GM18868 (cell line): ENCODE measurements around the gene EXOC5.

Experiments
- ATAC-seq: cut with Tn5 transposase; IDR thresholded peaks from one replicate; pipeline ENCODE4 v1.9.1; 2021; ENCODE audit warnings: mild to moderate bottlenecking, moderate library complexity; ENCODE audit not compliant: unreplicated experiment

The EXOC5 gene

GRCh38 chr14:57268161-57269069 lies at the start of gene EXOC5, which contains the start of gene AP5M1:
EXOC5 (minus strand) TSS chr14:57268905; CDS start chr14:57268648, 257 bp downstream.
AP5M1 (plus strand) TSS chr14:57268971; CDS start chr14:57269315, 344 bp downstream.
- peak; percentile 88 for ATAC-seq

GRCh38 chr14:57317248-57317833 lies 48.6 kb upstream of the EXOC5 start:
- peak; percentile 90 for ATAC-seq

- no peak for ATAC-seq
Measured at GRCh38 chr14:57314396-57315089, 45.8 kb upstream of the EXOC5 start.

GRCh38 chr14:57302883-57303282 lies 34.2 kb upstream of the EXOC5 start:
- ATAC-seq: no peak

GRCh38 chr14:57299511-57299910 lies 30.8 kb upstream of the EXOC5 start:
- ATAC-seq: no peak

- no peak for ATAC-seq
Measured at GRCh38 chr14:57297852-57298251, 29.1 kb upstream of the EXOC5 start.

- ATAC-seq: no peak
Measured at GRCh38 chr14:57295239-57295638, 26.5 kb upstream of the EXOC5 start.

- no peak for ATAC-seq
Measured at GRCh38 chr14:57293866-57294837, 25.4 kb upstream of the EXOC5 start.

GRCh38 chr14:57291692-57292647 lies 23.3 kb upstream of the EXOC5 start:
- ATAC-seq: no peak

GRCh38 chr14:57290751-57291150 lies 22.0 kb upstream of the EXOC5 start:
- ATAC-seq: no peak

GRCh38 chr14:57287745-57288144 lies 19.0 kb upstream of the EXOC5 start:
- no peak for ATAC-seq

GRCh38 chr14:57277062-57277461 lies 8.4 kb upstream of the EXOC5 start:
- ATAC-seq: no peak

- no peak for ATAC-seq
Measured at GRCh38 chr14:57275023-57275664, 6.4 kb upstream of the EXOC5 start.

- no peak for ATAC-seq
Measured at GRCh38 chr14:57274551-57274950, 5.8 kb upstream of the EXOC5 start.

GRCh38 chr14:57273236-57273635 lies 4.5 kb upstream of the EXOC5 start:
- ATAC-seq: no peak

GRCh38 chr14:57266065-57266464 lies 2.6 kb downstream of the EXOC5 start:
- no peak for ATAC-seq

- no peak for ATAC-seq
Measured at GRCh38 chr14:57262117-57262516, 6.6 kb downstream of the EXOC5 start.

GRCh38 chr14:57261604-57262003 lies 7.1 kb downstream of the EXOC5 start:
- ATAC-seq: no peak

GRCh38 chr14:57259672-57260071 lies 9.0 kb downstream of the EXOC5 start:
- ATAC-seq: no peak
